GM19455 (cell line): ENCODE results near the gene STARD10.

Source experiments
- ATAC-seq: cut with Tn5 transposase; IDR thresholded peaks from one replicate; pipeline ENCODE4 v1.9.1; 2021; ENCODE audit not compliant: unreplicated experiment

The STARD10 gene

DNA sequence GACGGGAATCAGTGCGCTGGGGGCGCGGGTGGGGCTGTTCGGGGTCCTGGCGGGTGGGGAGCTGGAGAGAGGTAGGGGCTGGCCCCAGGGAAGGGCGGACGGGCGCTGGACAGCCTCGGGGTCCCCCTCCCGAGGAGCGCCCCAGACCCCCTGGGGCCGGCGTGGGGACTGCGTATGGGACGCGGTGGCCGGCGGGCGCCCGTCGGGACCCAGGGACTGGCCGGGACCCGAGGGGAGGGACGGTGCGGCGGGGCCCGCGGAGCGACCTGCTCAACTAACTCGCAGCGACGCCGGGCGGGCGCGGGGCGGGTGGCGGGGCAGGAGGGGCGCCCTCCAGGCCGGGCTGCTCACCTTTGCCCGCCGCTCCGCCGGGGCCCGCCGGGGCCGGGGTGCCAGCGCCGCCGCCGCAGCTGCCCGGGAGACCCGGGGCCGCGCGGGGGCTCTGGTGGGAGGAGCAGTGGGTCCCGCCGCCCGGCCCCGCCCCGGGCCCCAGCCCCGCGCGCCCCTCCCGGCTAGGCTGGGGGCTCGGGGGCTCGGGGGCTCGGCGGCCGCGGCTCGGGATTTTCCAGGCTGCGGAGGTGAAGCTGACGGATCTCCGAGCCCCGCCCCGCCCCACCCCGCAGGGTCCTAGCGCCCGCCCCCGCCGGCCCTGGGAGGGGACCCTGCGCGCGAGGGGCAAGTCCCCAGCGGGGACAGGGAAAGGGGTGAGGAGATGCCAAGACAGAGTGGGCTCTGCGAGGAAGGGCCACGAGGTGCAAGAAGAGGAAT is 12.3 kb downstream of the STARD10 start:
- peak; percentile 60 for ATAC-seq

DNA sequence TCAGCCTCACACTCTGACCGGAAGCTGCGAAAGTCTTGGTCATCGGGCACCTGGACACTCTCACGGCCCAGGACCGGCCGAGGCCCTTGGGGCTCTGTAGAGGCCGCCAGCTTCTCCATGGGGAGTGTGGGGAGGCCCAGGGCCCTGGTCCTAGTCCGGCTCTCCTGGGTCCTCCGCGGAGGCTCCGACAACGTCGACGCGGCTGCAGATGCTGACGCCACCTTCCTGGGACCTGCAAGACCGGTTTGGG is 12.9 kb downstream of the STARD10 start:
- no peak for ATAC-seq

DNA sequence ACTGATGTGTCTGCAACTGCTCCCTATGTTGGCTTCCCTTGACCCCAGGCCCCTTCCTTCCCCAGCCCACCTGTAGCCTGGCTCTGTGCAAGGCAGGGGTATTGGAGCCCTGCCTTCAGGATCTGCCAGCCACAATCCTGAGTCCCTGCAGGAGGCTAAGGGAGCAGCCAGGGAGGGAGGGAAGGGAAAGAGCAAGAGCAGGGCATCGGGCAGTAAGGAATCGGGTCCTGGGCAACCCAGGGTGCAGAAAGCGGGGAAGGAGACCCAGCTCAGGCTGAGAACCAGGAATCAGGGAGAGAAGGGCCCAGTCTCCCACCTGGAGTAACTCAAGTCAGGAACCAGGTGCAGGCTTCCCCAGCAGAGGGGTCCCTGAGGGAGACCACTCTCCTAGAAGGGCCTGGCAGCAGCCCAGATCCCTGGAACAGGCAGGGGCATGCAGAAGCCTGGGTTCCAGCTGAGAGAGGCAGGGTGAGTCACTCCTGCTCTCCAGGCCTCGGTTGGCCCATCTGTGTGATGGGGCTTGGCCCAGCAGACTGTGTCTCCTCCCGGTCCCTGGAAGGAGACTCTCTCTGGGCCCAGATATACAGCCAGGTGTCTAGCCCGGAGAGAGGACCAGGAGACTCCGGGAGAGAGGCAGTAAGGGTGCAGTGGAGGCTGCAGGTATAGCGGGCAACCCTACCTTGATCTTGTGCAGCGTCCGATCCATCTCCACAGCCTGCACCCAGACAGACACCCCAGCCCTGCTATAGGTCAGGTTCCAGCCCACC is 13.4 kb downstream of the STARD10 start:
- no peak for ATAC-seq

DNA sequence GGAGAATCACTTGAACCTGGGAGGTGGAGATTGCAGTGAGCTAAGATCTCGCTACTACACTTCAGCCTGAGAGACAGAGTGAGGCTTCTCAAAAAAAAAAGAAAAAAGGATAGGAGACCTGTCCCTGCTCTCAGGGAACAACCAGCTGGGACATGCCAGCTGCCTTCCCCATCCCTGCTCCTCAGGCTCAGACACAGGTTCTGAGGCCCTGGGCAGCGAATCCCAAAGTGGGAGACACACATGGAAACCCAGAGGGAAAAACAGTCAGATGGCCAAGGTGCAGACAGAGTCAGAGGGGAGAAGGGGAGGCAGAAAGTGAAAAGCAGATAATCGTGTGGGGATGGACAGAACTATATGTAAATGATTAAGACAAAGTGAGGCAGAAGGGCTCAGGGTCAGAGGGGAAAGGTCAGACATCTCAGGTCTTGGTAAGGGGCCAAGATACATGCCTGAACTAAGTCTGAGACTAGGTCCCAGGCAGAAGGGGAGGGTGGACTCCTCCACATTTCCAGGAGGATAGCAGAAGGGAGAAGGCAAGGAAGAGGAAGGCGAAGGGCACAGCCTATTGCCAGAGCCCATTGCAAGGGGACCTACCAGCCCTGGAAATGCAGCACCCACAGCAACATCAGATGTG is 14.2 kb downstream of the STARD10 start:
- no peak for ATAC-seq

DNA sequence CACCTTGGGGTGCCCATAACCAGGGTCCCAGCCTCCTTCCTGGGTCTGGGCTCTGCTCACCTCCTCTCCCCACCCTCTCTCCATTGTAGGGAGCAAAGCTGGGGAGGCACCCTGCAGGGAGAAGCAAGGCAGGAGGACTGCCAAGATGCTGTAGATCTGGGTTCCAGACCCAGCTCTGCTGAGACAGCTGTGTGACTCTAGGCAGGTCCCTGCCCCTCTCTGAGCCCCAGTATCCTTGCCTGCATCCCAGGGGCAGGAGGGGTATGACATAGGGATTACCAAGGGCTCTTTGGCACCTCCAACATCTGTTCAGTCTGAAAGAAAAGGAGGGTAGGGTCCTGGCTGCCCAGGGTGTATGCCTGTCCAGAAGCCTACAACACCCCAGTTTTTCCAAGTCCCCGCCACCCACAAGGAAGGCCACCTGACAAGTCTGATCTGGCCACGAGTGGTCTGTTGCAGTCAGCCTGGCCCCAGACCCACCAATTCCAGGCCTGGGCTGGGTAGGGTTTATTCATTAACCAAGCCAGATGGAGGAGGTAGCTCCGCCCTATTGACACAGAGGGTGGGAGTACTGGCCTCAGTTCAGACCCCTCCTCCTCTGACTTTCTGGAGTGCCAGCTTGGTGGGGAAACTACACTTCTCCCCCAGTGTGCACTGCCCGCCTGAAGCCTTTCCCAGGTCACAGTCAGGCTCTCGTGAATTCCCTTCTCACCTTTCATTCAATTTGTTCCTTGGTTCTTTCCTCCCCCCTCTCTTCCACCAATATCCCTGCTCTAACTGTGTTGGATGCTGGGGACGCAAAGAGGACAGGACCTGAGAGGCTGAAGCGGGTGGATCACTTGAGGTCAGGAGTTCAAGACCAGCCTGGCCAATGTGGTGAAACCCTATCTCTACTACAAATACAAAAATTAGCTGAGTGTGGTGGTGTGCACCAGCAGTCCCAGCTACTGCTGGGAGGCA is 15.0 kb downstream of the STARD10 start:
- no peak for ATAC-seq

DNA sequence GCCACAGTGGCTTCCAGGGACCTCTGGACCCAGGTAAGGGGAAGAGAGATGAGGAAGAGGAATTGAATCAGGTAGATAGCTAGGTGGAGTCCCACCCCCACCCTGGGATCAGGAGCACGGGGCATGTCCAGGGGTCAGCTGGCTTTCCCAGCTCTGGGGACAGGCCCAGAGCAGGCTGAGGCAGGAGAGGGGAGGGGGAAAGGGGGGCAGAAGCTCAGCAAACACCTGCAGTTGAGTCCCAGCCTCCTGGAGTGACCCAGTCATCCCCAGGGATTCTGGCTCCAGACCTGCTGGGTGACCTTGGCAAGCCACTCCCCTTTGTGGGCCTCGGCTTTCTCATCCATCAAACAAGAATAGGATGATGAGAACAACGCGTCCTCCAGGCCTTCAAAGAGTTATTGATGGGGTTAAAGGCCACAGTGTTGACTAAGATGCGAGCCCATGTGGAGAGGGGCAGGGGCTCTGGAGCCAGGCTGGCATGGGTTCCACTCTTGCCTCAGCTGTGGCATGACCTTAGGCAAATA is 16.0 kb downstream of the STARD10 start:
- no peak for ATAC-seq

DNA sequence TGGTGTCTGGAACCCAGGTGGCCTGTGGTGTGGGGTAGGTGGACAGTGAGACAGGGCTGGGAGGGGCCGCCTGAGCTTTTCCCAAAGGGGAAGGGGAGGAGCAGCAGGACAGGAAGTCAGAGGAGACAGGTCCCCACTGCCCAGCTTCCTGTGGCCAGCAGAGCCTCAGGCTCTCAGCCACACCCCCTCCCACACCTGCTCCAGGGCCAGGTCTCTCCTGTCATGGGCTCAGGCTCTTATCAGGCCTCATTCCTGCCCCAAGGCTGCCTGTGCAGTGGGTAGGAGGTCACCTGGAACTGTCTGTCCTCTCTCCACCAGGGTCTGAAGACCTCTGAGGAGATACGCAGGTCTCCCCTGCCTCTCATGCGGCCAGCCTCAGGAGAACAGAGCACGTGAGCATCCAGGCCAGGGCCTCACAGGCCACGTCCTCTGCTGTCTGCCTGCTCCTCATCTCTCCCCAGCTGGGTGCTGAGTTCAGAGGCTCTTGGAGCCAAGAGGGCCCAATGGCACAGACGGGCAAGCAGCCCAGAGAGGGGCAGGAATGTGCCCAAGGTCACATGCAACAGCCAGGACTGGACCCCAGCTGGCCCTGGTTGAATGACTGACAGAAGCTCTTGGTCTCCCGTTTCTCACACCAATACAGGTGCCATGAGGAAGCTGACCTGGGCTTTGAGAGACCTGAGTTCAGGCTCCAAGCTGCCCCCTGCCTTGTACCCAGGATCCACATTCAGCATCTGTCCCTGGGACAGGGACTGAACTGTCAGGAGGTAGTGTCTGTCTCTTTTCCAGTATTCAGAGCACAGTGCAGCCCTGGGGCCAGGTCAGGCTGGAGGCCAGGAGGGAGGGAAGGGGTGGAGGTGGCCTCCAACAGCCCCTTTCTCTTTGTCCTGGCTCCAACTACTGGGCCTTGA is 16.7 kb downstream of the STARD10 start:
- no peak for ATAC-seq

DNA sequence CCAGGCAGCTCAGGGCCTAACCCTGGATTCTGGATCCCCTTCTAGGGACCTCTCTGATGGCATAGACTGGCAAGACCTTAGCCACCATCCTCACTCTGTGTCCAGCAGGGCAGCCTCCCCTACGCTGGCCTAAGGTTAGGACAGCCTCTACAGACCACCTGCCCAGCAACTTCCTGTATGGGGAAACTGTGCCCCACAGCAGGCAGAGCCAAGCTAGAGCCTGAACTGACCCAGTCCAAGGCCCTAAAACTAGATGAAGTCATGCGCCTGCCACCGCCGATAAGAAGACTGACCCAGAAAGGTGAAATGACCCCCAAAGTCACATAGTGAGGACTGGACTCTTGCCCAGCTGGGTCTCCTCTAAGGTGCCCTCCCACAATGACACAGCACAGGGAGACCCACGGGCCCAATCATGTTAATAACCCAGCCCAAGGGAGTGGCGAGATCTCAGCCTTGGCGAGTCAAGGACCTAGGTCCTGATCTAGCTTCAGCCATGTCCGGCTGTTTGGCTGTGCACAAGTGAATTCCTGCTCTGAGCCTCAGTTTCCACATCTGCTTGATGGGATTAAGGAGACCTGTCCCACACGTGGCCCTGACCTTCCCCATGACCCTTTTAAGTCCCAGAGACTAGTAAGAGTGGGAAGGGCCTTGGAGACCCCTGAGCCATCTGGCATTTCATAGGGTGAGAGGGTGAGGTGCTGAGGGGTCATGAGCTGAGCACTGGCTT is 17.6 kb downstream of the STARD10 start:
- ATAC-seq = no peak

DNA sequence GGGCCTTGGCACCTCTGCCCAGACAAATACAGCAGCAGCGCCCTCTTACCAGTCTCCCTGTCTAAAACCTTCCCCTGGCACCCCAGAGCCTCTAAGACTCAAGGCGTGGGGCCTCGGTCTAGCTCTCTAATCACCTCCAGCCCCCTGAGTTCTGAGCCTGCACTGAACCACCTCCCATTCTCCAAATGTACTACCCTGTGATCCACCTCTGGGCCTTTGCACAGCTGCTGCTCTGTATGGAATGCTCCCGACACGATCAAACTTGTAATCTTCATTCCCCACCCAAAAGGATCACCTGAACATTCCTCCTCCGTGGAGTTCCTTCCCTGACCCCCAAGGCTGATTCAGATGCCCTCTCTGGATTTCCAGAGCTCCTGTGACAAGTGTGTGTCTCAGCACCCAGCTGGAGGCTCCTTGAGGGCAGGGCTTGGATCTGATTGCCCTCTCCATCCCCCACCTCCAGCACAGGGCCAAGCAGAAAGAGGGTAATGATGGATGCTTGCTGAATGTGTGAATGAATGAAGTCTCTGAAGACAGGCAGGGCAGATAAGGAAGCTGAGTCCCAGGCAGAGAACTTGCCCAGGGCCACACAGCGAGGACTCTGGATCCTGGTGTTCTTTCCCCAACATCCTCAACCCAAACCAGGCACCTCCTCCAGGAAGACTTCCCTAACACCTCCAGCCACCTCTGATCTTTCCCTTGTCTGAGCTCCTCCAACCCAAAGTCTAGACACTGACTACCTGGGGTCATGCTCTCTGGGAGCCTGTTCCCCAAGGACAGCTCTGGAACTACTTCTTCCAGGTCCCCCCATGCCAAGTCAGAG is 18.3 kb downstream of the STARD10 start:
- no peak for ATAC-seq

DNA sequence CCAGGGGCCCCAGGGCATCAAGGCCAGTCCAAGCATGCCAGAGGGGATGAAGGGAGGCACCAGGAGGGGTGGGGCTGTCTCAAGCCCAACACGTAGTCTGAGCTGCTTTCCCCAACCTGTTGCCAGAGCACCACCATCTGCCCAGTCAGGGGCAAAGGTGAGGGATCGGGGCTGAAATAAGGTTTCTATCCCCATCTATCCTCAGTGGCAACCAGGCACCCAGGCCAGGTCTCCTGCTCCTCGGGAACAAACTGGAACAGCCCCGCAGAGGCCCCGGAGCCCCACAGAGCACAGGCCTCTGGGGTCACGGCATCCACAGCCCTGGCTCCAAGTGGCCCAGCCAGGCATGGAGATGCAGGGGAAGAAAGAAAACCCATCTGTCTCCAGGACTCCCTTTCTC is 19.3 kb downstream of the STARD10 start:
- ATAC-seq = no peak

DNA sequence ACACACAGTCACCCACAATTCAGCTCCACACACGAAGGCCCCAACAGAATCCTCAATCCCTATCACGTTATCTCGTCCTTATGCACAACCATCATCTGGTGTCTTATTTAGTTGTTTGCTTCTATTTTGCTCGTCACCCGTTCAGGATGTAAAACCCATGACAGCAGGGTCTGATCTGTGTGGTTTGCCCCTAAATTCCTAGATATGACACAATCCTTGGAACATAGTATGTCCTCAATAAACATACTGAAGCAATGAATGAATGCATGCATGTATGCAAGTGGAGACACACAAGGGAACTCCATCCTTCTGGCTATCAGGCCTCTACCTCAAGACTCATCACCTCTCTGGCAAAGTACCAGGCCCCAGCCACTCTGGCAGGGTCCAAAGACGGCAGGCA is 20.2 kb downstream of the STARD10 start:
- ATAC-seq = no peak

DNA sequence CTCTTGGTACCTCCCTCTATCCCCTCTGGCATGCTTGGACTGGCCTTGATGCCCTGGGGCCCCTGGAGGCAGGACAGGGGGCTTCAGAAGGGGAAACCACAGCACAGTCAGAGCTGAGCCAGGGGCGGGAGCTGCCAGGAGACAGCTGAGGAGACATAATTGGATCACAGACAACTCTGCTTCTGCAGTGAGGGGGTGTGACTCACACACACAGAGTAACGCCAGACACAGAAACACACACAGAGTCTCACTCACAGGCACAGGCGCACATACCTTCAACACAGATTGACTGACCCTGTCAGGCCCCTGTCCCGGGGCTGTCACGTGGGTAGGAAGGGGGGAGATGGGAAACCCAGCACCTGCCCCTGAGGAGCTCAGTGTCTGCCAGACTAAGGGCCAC is 20.6 kb downstream of the STARD10 start:
- no peak for ATAC-seq

DNA sequence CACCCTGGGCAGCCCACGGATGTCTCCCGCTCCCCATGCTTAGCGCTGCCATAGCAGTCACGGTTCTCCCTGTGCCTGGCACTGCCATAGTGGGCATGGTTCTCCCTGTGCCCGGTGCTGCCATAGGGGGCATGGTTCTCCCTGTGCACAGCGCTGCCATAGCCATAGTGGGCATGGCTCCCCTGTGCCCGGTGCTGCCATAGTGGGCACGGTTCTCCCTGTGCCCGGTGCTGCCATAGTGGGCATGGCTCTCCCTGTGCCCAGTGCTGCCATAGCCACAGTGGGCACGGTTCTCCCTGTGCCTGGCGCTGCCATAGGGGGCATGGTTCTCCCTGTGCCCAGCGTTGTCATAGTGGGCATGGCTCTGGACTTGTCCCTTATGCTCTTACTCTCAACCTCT is 21.8 kb downstream of the STARD10 start:
- ATAC-seq = no peak

DNA sequence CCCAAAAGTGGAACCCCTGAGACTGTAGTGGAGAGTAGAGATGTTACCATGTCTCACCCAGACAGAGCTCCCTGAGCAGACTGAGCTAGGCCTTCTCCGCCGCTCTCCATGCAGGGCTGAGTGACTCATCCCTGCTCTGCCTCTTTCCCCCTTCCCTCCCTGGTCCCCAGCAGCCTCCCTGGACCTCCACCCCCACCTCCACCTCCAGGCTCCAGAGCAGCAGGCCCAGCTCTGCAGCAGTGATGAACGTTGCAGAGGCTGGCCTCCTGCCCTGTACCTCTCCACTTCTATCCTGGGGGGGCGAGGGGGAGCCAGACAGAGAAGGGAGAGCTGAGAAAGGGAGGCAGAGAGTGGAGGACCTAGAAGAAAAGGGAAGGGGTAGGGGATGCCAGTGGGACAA is 22.3 kb downstream of the STARD10 start:
- no peak for ATAC-seq

DNA sequence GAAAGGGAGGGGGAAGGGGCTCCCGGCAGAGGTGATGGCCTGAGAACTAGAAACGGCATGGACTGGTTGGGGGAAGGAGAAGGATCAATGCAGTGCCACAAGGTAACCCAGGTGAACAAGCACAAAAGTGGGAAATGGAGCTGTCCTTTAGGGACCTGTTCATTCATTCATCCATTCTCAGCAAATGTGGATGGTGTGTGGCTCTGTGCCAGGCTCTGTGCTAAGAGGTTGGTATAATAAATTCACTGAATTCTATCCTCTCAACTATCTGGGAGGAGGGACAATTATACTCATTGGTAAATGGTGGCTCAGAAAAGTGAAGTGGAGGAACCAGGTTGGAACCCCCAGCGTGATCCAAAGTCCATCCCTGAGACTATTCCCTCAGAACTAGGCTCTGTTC is 23.0 kb downstream of the STARD10 start:
- no peak for ATAC-seq

DNA sequence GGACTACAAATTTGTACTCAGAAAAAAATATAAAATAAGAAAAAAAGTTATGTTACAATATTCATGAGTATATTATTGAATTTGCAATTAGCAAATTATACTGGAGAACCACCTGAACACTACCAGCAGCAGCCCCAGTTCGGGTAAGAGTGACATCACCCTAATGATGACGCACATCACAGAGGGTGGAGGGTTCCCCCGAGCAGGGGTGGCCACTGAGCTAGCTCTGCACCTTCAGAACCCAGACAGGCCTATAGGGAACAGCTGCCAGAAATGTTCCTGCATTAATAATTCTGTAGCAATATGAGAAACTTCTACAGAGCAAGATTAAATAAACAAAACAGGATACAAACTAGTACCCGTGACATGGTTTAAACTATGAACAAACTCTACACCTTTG is 24.2 kb downstream of the STARD10 start:
- no peak for ATAC-seq

DNA sequence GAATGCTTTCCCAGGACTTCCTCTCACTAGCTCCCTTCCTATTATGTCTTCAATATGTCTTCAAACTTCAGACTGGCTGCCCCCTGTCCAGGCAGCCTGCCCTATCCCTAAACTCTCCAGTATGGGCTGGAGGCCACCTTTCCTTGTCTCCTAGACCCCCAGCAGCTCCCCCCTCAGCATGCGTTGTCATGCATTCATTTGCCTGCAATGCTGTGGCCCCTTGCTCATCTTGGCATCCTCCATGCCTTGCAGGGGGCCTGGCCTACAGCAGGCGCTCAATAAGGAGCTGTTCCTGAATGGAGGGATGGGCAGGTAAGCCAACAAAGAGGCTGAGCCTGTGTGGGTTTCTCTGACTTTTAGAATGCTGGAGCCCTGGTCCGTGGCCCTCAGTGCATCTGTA is 25.3 kb downstream of the STARD10 start:
- no peak for ATAC-seq
